Stimulated activated CD4-positive, alpha-beta T cell treated with anti-CD3 and anti-CD28 coated beads, Interleukin-1b, Interleukin-23, amount 100 ng/mL, for 48 hours (primary cell): Measurements from ENCODE around the gene ITGBL1.

ENCODE experiments used
- DNase-seq: peaks from one replicate; pipeline ENCODE4 v3.0.0-alpha.2; 2020

The ITGBL1 gene

DNA sequence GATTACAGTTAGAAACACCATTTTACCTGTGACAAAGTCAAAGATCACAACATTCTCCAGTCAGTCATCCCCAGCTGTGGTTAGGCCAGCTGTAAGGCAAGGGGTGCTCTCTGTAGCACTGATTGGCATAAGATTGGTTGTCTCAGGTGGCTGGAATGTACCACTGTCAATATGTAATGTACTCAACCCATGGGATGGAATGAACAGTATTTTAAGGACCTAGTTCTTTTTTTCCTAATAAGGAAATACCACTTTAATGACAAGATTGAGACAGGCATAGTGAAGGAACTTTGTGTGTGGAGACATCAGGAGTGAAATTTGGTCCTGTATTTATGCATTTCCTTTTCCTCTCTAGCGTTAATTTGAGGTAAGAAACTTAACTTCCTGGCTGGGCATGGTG is 310.7 kb downstream of the ITGBL1 start:
- DNase-seq = no peak
